ENCODE results near the gene EBPL.

EBPL gene

DNA sequence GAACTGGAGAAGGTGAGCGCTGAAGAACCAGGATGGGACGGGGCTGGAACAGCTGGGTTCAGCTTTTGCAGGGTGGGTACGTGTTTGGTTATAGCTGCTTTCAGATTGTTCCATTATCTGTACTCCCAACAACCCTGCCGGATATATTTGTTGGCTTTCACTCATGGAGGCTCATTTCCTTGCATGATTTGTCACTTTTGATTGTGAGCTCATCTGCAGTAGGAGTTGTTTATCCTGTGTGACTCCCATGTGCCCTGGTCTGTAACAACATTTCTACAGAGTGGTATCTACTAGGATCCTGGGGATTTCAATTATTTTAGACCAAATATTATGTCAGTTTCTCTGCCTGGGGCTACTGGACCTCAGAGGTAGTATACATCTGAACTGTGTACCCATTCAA lies 57.6 kb downstream of the EBPL start:
- Histone ChIP-seq H3K27ac (ENCODE audit: extremely low read depth, low read depth, low read length) (no peak overlapping the region), H3K9me3 (ENCODE audit: control insufficient read depth, insufficient read depth, low read depth, low read length) (no peaks in the 10 kb centered on the region), H3K36me3 (ENCODE audit: control insufficient read depth in 2 of 2, insufficient read depth in 1 of 2, low read length in 2 of 2) (no peaks in the 10 kb centered on the region), H3K4me3 (ENCODE audit: low read depth, low read length) (no peak overlapping the region), H3K4me1 (ENCODE audit: control insufficient read depth, insufficient read depth, low read length) (no peaks in the 10 kb centered on the region)
- ChIA-PET CTCF (no interaction called here), POLR2A (no interaction called here)
- no peak for TF ChIP-seq ZBTB1 (tag by site-specific recombination; IDR thresholded peaks at IDR 0.05)

DNA sequence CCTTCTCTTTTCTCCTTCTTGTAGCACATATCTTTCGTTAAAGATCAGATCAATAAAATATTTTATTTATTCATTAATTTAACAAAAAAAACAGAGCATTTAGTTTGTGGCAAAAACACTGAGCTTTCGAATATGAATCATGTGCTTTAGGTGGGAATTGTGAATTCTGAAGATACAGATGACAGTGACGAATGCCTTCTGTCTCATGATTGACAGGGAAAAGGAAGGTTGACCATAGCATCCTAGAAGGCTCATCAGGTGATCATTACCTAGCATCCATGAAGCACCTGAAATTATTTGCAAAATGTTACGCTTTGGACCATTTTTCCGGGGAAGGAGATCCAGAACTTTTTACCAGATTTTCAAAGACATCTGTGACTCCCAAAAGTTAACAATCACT lies 59.1 kb downstream of the EBPL start:
- ChIA-PET POLR2A (no interaction called here), CTCF (no interaction called here)
- no peaks in the 10 kb centered on the region for H3K36me3 ChIP-seq (ENCODE audit: control insufficient read depth in 2 of 2, insufficient read depth in 1 of 2, low read length in 2 of 2)
- no peaks in the 10 kb centered on the region for H3K9me3 ChIP-seq (ENCODE audit: control insufficient read depth, insufficient read depth, low read depth, low read length)
- TF ChIP-seq, protein P1, sequence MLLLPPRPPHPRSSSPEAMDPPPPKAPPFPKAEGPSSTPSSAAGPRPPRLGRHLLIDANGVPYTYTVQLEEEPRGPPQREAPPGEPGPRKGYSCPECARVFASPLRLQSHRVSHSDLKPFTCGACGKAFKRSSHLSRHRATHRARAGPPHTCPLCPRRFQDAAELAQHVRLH (tag by site-specific recombination; IDR thresholded peaks at IDR 0.05): no peak
- H3K4me1 ChIP-seq (ENCODE audit: control insufficient read depth, insufficient read depth, low read length): no peaks in the 10 kb centered on the region
- H3K27ac ChIP-seq (ENCODE audit: extremely low read depth, low read depth, low read length): no peak overlapping the region
- H3K4me3 ChIP-seq (ENCODE audit: low read depth, low read length): no peak overlapping the region

DNA sequence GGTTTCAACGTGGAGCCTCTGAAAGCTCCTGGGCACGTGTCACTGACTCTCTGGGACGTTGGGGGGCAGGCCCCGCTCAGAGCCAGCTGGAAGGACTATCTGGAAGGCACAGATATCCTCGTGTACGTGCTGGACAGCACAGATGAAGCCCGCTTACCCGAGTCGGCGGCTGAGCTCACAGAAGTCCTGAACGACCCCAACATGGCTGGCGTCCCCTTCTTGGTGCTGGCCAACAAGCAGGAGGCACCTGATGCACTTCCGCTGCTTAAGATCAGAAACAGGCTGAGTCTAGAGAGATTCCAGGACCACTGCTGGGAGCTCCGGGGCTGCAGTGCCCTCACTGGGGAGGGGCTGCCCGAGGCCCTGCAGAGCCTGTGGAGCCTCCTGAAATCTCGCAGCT lies 60.7 kb downstream of the EBPL start:
- ChIA-PET CTCF (interaction anchor here (0.6 kb wide), 1 partner anchor 215 kb away, joined by 4 read pairs; no protein-coding TSS in a partner anchor), POLR2A (no interaction called here)
- no peak overlapping the region for H3K27ac ChIP-seq (ENCODE audit: extremely low read depth, low read depth, low read length)
- no peak overlapping the region for H3K4me3 ChIP-seq (ENCODE audit: low read depth, low read length)
- H3K4me1 ChIP-seq (ENCODE audit: control insufficient read depth, insufficient read depth, low read length): no peaks in the 10 kb centered on the region
- no peaks in the 10 kb centered on the region for H3K9me3 ChIP-seq (ENCODE audit: control insufficient read depth, insufficient read depth, low read depth, low read length)
- no peaks in the 10 kb centered on the region for H3K36me3 ChIP-seq (ENCODE audit: control insufficient read depth in 2 of 2, insufficient read depth in 1 of 2, low read length in 2 of 2)
- no peak for TF ChIP-seq ZNF324 (tag by site-specific recombination; IDR thresholded peaks at IDR 0.05)
- TF ChIP-seq, protein P2, sequence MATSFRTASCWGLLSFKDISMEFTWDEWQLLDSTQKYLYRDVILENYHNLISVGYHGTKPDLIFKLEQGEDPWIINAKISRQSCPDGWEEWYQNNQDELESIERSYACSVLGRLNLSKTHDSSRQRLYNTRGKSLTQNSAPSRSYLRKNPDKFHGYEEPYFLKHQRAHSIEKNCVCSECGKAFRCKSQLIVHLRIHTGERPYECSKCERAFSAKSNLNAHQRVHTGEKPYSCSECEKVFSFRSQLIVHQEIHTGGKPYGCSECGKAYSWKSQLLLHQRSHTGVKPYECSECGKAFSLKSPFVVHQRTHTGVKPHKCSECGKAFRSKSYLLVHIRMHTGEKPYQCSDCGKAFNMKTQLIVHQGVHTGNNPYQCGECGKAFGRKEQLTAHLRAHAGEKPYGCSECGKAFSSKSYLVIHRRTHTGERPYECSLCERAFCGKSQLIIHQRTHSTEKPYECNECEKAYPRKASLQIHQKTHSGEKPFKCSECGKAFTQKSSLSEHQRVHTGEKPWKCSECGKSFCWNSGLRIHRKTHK (tag by site-specific recombination; IDR thresholded peaks at IDR 0.05): peak; percentile 72
- TF ChIP-seq, protein P3, sequence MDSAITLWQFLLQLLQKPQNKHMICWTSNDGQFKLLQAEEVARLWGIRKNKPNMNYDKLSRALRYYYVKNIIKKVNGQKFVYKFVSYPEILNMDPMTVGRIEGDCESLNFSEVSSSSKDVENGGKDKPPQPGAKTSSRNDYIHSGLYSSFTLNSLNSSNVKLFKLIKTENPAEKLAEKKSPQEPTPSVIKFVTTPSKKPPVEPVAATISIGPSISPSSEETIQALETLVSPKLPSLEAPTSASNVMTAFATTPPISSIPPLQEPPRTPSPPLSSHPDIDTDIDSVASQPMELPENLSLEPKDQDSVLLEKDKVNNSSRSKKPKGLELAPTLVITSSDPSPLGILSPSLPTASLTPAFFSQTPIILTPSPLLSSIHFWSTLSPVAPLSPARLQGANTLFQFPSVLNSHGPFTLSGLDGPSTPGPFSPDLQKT (IDR thresholded peaks at IDR 0.05; ENCODE audit: borderline replicate concordance, low read depth, low read length): no peak
- TF ChIP-seq SP3 (tag by site-specific recombination; IDR thresholded peaks at IDR 0.05): no peak

DNA sequence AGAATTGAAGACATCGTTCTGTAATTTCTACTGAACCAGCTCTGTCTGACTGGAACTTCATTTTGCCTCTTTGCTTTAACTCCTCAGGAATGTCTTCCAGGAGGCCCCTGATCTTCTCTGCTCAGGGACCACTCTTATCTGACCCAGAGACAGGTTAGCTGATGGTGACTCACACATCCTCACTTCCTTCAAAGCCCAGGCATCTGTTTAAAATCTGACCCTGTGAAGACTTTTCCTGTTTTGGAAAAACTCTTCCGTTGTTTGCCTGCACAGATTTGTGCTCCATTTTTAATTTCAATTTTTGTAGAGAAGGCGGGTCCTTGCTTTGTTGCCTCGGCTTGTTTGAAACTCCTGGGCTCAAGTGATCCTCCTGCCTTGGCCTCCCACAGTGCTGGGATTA lies 61.3 kb downstream of the EBPL start:
- Histone ChIP-seq H3K9me3 (ENCODE audit: control insufficient read depth, insufficient read depth, low read depth, low read length) (no peaks in the 10 kb centered on the region), H3K27ac (ENCODE audit: extremely low read depth, low read depth, low read length) (no peak overlapping the region), H3K36me3 (ENCODE audit: control insufficient read depth in 2 of 2, insufficient read depth in 1 of 2, low read length in 2 of 2) (no peaks in the 10 kb centered on the region), H3K4me1 (ENCODE audit: control insufficient read depth, insufficient read depth, low read length) (no peaks in the 10 kb centered on the region), H3K4me3 (ENCODE audit: low read depth, low read length) (no peak overlapping the region)
- CTCF ChIA-PET: no interaction called here
- POLR2A ChIA-PET: no interaction called here
- TF ChIP-seq, protein P4, sequence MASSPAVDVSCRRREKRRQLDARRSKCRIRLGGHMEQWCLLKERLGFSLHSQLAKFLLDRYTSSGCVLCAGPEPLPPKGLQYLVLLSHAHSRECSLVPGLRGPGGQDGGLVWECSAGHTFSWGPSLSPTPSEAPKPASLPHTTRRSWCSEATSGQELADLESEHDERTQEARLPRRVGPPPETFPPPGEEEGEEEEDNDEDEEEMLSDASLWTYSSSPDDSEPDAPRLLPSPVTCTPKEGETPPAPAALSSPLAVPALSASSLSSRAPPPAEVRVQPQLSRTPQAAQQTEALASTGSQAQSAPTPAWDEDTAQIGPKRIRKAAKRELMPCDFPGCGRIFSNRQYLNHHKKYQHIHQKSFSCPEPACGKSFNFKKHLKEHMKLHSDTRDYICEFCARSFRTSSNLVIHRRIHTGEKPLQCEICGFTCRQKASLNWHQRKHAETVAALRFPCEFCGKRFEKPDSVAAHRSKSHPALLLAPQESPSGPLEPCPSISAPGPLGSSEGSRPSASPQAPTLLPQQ (tag by site-specific recombination; IDR thresholded peaks at IDR 0.05): no peak
- TF ChIP-seq ZNF585B (tag by site-specific recombination; IDR thresholded peaks at IDR 0.05) (no peak), GLI4 (tag by site-specific recombination; IDR thresholded peaks at IDR 0.05) (no peak), ZBTB8A (tag by site-specific recombination; IDR thresholded peaks at IDR 0.05) (no peak), GLIS1 (tag by site-specific recombination; IDR thresholded peaks at IDR 0.05) (no peak), ZNF514 (tag by site-specific recombination; IDR thresholded peaks at IDR 0.05) (no peak)
- TF ChIP-seq, protein P5, sequence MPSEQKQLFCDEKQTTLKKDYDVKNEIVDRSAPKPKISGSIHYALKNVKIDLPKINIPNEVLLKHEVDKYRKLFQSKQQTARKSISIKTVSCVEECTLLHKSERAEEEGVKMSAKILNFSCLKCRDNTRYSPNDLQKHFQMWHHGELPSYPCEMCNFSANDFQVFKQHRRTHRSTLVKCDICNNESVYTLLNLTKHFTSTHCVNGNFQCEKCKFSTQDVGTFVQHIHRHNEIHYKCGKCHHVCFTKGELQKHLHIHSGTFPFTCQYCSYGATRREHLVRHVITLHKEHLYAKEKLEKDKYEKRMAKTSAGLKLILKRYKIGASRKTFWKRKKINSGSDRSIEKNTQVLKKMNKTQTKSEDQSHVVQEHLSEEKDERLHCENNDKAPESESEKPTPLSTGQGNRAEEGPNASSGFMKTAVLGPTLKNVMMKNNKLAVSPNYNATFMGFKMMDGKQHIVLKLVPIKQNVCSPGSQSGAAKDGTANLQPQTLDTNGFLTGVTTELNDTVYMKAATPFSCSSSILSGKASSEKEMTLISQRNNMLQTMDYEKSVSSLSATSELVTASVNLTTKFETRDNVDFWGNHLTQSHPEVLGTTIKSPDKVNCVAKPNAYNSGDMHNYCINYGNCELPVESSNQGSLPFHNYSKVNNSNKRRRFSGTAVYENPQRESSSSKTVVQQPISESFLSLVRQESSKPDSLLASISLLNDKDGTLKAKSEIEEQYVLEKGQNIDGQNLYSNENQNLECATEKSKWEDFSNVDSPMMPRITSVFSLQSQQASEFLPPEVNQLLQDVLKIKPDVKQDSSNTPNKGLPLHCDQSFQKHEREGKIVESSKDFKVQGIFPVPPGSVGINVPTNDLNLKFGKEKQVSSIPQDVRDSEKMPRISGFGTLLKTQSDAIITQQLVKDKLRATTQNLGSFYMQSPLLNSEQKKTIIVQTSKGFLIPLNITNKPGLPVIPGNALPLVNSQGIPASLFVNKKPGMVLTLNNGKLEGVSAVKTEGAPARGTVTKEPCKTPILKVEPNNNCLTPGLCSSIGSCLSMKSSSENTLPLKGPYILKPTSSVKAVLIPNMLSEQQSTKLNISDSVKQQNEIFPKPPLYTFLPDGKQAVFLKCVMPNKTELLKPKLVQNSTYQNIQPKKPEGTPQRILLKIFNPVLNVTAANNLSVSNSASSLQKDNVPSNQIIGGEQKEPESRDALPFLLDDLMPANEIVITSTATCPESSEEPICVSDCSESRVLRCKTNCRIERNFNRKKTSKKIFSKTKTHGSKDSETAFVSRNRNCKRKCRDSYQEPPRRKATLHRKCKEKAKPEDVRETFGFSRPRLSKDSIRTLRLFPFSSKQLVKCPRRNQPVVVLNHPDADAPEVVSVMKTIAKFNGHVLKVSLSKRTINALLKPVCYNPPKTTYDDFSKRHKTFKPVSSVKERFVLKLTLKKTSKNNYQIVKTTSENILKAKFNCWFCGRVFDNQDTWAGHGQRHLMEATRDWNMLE (tag by site-specific recombination; conservative IDR thresholded peaks at IDR 0.05; ENCODE audit: low read depth): no peak
- TF ChIP-seq, protein P6, sequence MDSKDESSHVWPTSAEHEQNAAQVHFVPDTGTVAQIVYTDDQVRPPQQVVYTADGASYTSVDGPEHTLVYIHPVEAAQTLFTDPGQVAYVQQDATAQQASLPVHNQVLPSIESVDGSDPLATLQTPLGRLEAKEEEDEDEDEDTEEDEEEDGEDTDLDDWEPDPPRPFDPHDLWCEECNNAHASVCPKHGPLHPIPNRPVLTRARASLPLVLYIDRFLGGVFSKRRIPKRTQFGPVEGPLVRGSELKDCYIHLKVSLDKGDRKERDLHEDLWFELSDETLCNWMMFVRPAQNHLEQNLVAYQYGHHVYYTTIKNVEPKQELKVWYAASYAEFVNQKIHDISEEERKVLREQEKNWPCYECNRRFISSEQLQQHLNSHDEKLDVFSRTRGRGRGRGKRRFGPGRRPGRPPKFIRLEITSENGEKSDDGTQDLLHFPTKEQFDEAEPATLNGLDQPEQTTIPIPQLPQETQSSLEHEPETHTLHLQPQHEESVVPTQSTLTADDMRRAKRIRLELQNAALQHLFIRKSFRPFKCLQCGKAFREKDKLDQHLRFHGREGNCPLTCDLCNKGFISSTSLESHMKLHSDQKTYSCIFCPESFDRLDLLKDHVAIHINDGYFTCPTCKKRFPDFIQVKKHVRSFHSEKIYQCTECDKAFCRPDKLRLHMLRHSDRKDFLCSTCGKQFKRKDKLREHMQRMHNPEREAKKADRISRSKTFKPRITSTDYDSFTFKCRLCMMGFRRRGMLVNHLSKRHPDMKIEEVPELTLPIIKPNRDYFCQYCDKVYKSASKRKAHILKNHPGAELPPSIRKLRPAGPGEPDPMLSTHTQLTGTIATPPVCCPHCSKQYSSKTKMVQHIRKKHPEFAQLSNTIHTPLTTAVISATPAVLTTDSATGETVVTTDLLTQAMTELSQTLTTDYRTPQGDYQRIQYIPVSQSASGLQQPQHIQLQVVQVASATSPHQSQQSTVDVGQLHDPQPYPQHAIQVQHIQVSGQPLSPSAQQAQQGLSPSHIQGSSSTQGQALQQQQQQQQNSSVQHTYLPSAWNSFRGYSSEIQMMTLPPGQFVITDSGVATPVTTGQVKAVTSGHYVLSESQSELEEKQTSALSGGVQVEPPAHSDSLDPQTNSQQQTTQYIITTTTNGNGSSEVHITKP (tag by site-specific recombination; IDR thresholded peaks at IDR 0.05): no peak
